IMR-90 (cell line): ENCODE measurements around the gene UCKL1.

Experiments
- CEBPB ChIP-seq: IDR thresholded peaks from 2 replicates; pipeline ENCODE4 v1.6.1; 2012; ENCODE audit warnings: low read depth, low read length, improper control_type of control experiment
- CHD1 ChIP-seq: IDR thresholded peaks from 2 replicates; pipeline ENCODE4 v1.6.1; 2012; ENCODE audit warnings: low read depth, low read length, improper control_type of control experiment
- CTCF ChIP-seq: conservative IDR thresholded peaks from 2 replicates; pipeline ENCODE4 v1.5.1; 2012; ENCODE audit warnings: mild to moderate bottlenecking, low read depth, low read length, improper control_type of control experiment
- MAFK ChIP-seq: IDR thresholded peaks from 2 replicates; pipeline ENCODE4 v1.6.1; 2012; ENCODE audit warnings: low read depth, low read length, improper control_type of control experiment
- POLR2A ChIP-seq: IDR thresholded peaks from 2 replicates; pipeline ENCODE4 v1.6.1; 2012; ENCODE audit warnings: mild to moderate bottlenecking, low read depth, low read length
- RAD21 ChIP-seq: IDR thresholded peaks from 2 replicates; pipeline ENCODE4 v1.6.1; 2012; ENCODE audit warnings: low read length, improper control_type of control experiment
- SMC3 ChIP-seq: fragments of 150-350 bp; IDR thresholded peaks from 2 replicates; pipeline ENCODE4 v1.6.1; 2016; ENCODE audit warnings: low read depth, mild to moderate bottlenecking, antibody characterized with exemption, low read length, moderate library complexity
- USF2 ChIP-seq: fragments of 150-350 bp; IDR thresholded peaks from 2 replicates; pipeline ENCODE4 v1.6.1; 2017; ENCODE audit warnings: mild to moderate bottlenecking, antibody characterized with exemption, low read length, low read depth

GRCh38 chr20:63931735-63932134 lies 24.5 kb downstream of the UCKL1 start:
- no peak for TF ChIP-seq CTCF
- TF ChIP-seq SMC3, result no peak
- TF ChIP-seq MAFK, result no peak
- TF ChIP-seq USF2, result no peak
- no peak for TF ChIP-seq CEBPB
- TF ChIP-seq POLR2A, result no peak
- TF ChIP-seq RAD21, result no peak
- no peak for TF ChIP-seq CHD1
